ENCODE measurements around the gene TMEM169. TPM values are rescaled to one million over a fixed set of nuclear protein-coding genes. Genes with fewer than 3 reads are reported as not detected.
A peak's percentile ranks its signal among the peaks of the same experiment; 100 is the strongest.

TMEM169 gene
- total and polyA plus RNA-seq, 2 of the 4 experiments (the other 2 are of a cell fraction), result 0.15 to 0.54 TPM

DNA sequence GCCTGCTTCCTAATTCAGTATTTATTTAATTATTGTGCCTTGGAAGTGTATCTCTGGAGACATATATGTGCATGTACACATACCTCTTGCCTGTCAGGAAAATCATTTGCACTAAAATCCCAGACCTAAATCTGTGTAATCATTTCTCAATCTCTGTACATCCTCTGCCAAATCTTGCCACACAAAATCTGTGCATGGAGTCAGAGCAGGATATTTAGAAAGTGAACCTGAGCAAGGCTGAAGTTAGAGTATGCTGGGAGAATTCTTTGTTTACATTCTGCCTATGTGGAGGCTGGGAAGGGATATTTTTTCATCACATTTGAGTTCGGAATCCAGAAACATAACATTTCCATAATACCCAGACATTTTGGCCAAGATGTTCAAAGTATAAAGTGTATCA, 36.8 kb downstream of the TMEM169 start:
- Histone ChIP-seq H4K20me1 (ENCODE audit: insufficient read depth, low read length) (peaks cover 8% of the 10 kb centered on the region), H3K18ac (ENCODE audit: low read depth, low read length) (no peak overlapping the region), H3K4me2 (ENCODE audit: low read depth, low read length) (no peak overlapping the region), H4K5ac (ENCODE audit: low read depth, low read length) (no peak overlapping the region), H3K27me3 (ENCODE audit: control insufficient read depth, insufficient read depth, low read length) (no peaks in the 10 kb centered on the region), H3K4me3 (ENCODE audit: insufficient read depth, low read depth, low read length) (no peak overlapping the region), H2BK5ac (ENCODE audit: low read depth, low read length, poor library complexity, severe bottlenecking) (peak overlapping the region; percentile 5), H3K4me1 (ENCODE audit: control insufficient read depth, insufficient read depth, low read length) (peaks cover 14% of the 10 kb centered on the region), H3K9me1 (ENCODE audit: insufficient read depth, low read length) (peaks cover 3% of the 10 kb centered on the region; the same call in 1 of the 2 replicates), H3K9ac (ENCODE audit: low read depth, low read length) (no peak overlapping the region), H4K8ac (ENCODE audit: low read depth in 2 of 2, low read length in 2 of 2) (no peak overlapping the region), H4K91ac (ENCODE audit: insufficient read depth, low read depth, low read length) (no peak overlapping the region), H2BK120ac (ENCODE audit: low read depth, low read length) (no peak overlapping the region), H3K23ac (ENCODE audit: low read depth, low read length) (no peak overlapping the region), H2AFZ (replicated peaks; ENCODE audit: low read length, poor library complexity) (no peak overlapping the region), H3K79me1 (ENCODE audit: low read depth in 1 of 2, low read length in 2 of 2) (peaks cover 44 to 62% of the 10 kb centered on the region in 2 experiments), H3K56ac (ENCODE audit: extremely low read depth, insufficient read depth, low read length) (no peak overlapping the region), H2AK5ac (ENCODE audit: low read depth, low read length) (no peak overlapping the region), H2AK9ac (replicated peaks; ENCODE audit: low read depth, low read length, poor library complexity) (no peak overlapping the region), H2BK20ac (ENCODE audit: low read depth, low read length) (no peak overlapping the region), H3K14ac (replicated peaks; ENCODE audit: low read depth, low read length) (no peak overlapping the region), H3K36me3 (ENCODE audit: control insufficient read depth, insufficient read depth, low read length) (peaks cover 48% of the 10 kb centered on the region), H3K9me3 (ENCODE audit: control insufficient read depth, insufficient read depth, low read length) (no peaks in the 10 kb centered on the region), H3K4ac (ENCODE audit: low read depth, low read length) (peak overlapping the region; percentile 11; the same call in 1 of the 2 replicates), H2BK15ac (ENCODE audit: low read depth, low read length) (no peak overlapping the region), H3K27ac (ENCODE audit: insufficient read depth, low read length) (no peak overlapping the region; the same call in 1 of the 2 replicates)
- POLR2A ChIA-PET (ENCODE audit: unreplicated experiment), result no interaction called here
- no TSS peak for BruUV-seq (replicated peaks)
- intact Hi-C loops (cut with micrococcal nuclease) (no loop called here), in situ Hi-C loops (cut with MboI; ENCODE audit: low sequenced_read_pairs) (no loop called here), dilution Hi-C loops (cut with HindIII; ENCODE audit: low sequenced_read_pairs, unreplicated experiment) (no loop called here)
- ATAC-seq (ENCODE audit: low read depth), result peak; percentile 32; the same call in 1 of the 2 replicates
- peak; percentile 61 for DNase-seq
- peak; percentile 48 for TF ChIP-seq CEBPB (IDR thresholded peaks at IDR 0.05; ENCODE audit: low read depth, low read length)
- no peak for TF ChIP-seq RCOR1 (IDR thresholded peaks at IDR 0.05; ENCODE audit: insufficient replicate concordance, low read length)
- TF ChIP-seq, protein P1, sequence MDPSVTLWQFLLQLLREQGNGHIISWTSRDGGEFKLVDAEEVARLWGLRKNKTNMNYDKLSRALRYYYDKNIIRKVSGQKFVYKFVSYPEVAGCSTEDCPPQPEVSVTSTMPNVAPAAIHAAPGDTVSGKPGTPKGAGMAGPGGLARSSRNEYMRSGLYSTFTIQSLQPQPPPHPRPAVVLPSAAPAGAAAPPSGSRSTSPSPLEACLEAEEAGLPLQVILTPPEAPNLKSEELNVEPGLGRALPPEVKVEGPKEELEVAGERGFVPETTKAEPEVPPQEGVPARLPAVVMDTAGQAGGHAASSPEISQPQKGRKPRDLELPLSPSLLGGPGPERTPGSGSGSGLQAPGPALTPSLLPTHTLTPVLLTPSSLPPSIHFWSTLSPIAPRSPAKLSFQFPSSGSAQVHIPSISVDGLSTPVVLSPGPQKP (IDR thresholded peaks at IDR 0.05; ENCODE audit: borderline replicate concordance, low read depth, low read length), result no peak
- TF ChIP-seq MAFK (IDR thresholded peaks at IDR 0.05; ENCODE audit: low read depth, low read length), result no peak
- CTCF ChIA-PET, result interaction anchor here (0.6 kb wide), 1 partner anchor 113 kb away, joined by 4 read pairs; no protein-coding TSS in a partner anchor
- WGBS, 2 experiments (ENCODE audit: extremely low coverage in 2 of 2, insufficient read length in 1 of 2), result no CpG with 5 or more reads among the region's 1 CpG
